ENCODE measurements around the gene CBFB.

DNA sequence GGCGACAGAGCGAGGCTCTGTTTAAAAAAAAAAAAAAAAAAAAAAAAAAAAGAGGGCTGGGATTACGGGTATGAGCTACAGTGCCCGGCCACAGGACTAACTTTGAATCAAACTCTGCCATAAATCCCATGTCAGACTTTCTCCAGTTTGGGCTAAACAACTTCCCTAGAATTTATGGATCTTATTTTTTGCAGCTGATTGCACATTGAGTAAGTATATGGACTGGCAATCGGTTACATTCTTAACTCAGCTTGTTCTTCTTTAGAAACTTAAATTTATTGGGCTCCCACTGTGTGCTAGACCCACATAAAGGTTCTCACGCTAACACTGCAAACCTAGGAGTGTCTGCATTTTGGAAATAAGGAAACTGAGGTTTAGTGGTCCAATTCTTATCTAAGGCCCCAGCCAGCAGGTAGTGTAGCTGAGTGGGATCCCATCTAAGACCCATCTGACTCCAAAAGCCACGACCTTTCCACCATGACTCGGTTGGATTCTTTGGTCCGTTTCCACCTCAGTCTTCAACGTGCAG, 718 bp upstream of the CBFB start:
- TF ChIP-seq, protein P1, sequence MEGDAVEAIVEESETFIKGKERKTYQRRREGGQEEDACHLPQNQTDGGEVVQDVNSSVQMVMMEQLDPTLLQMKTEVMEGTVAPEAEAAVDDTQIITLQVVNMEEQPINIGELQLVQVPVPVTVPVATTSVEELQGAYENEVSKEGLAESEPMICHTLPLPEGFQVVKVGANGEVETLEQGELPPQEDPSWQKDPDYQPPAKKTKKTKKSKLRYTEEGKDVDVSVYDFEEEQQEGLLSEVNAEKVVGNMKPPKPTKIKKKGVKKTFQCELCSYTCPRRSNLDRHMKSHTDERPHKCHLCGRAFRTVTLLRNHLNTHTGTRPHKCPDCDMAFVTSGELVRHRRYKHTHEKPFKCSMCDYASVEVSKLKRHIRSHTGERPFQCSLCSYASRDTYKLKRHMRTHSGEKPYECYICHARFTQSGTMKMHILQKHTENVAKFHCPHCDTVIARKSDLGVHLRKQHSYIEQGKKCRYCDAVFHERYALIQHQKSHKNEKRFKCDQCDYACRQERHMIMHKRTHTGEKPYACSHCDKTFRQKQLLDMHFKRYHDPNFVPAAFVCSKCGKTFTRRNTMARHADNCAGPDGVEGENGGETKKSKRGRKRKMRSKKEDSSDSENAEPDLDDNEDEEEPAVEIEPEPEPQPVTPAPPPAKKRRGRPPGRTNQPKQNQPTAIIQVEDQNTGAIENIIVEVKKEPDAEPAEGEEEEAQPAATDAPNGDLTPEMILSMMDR (IDR thresholded peaks at IDR 0.05; ENCODE audit: insufficient read depth, low read length): no peak
- TF ChIP-seq POLR2AphosphoS5 (IDR thresholded peaks at IDR 0.05; ENCODE audit: low read depth): no peak
- TF ChIP-seq SPI1 (IDR thresholded peaks at IDR 0.05; ENCODE audit: borderline replicate concordance, low read depth): no peak
- TF ChIP-seq GABPA (IDR thresholded peaks at IDR 0.05; ENCODE audit: low read depth): no peak

Data from HL-60 (cell line).